Activated T-cell treated with anti-CD3 and anti-CD28 coated beads, Interleukin-2, amount 50 U/mL, for 24 hours (primary cell): ENCODE data around the gene RGS7.

ENCODE experiments used
- DNase-seq: peaks from one replicate; pipeline ENCODE4 v3.0.0-alpha.2; 2020
- H3K27ac Mint-ChIP-seq: 2 replicates; pipeline ENCODE4 v1.8.0; 2020; ENCODE audit warnings: mild to moderate bottlenecking, mixed read lengths
- H3K27me3 Mint-ChIP-seq: 2 replicates; pipeline ENCODE4 v1.8.0; 2020; ENCODE audit warnings: mixed read lengths
- H3K36me3 Mint-ChIP-seq: 2 replicates; pipeline ENCODE4 v1.8.0; 2020; ENCODE audit warnings: low read depth, mixed read lengths
- H3K4me1 Mint-ChIP-seq: 2 replicates; pipeline ENCODE4 v1.8.0; 2020; ENCODE audit warnings: low read depth, mixed read lengths
- H3K4me3 Mint-ChIP-seq: 2 replicates; pipeline ENCODE4 v1.8.0; 2020; ENCODE audit warnings: mild to moderate bottlenecking, moderate library complexity, mixed read lengths
- H3K9me3 Mint-ChIP-seq: 2 replicates; pipeline ENCODE4 v1.8.0; 2020; ENCODE audit warnings: mixed read lengths

Gene RGS7

DNA sequence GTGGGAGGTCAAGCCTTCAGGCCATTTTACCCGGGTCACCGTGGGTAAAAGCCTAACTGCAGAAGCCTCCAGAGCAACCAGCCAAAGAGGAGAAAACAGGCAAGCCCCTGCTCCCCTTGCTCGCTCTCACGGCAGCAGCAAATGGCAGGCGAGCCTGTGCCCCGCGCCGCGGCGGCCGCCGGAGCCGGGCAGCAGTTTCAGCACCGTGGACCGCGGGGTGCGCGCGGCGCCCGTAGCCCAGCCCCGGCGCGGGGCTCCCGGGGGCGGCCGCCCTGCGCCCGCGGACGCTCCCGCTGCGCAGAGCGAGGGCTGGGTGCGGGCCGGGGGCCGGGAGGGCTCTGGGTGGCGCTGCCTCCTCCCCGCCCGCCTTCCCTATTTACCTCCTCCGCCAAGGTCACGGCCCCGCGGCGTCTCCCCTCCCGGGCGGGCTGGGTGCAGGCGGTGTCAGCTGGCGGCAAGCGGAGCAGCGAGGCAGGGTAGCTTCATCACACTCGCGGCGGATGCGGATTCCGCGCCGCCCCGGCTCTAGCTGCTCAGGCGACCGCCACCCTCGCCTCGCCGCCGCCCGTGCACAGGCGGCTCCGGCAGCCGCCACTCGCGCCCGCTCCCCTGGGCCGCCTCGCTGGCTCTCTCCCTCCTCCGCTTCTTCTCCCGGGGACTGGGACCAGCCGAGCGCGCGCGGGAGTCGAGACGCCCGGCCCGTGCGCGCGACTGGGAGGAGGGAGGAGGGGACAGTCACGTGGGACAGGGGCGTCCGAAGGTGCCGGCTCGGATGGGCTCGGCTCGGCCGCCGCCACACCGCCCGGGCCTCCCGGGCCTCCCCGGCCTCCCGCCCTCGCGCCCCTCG lies at the start of gene RGS7:
Gene RGS7 (minus strand): TSS at position 687 of the 847 bp plus-strand sequence.
- Mint-ChIP-seq H3K36me3 (no peaks in the 10 kb centered on the region), H3K9me3 (no peaks in the 10 kb centered on the region), H3K4me3 (peak within 1 kb of the TSS; percentile 28), H3K4me1 (peaks cover 4% of the 10 kb centered on the region), H3K27me3 (peaks cover 49% of the 10 kb centered on the region), H3K27ac (peak within 1 kb of the TSS; percentile 46)
- peak; percentile 28 for DNase-seq

DNA sequence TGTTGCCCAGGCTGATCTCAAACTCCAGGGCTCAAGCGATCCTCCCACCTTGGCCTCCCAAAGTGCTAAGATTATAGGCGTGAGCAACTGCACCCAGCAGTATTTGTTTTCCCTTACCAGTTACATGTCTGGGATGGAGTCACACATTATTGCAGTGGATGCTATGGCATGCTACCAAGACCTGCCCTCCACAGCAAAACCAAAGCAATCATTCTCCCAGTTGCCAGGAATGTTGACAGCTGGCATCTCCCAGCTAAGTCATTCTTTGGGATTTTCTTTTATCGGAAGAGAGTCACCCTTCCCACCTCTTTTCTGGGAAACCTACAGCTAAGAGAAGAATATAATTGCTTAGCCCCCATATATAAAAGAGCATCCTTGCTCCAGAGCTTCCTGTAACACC lies 49.4 kb upstream of the RGS7 start:
- DNase-seq, result no peak
- no peak overlapping the region for H3K27ac Mint-ChIP-seq
- no peaks in the 10 kb centered on the region for H3K9me3 Mint-ChIP-seq
- H3K27me3 Mint-ChIP-seq, result peaks cover 5% of the 10 kb centered on the region
- no peaks in the 10 kb centered on the region for H3K4me1 Mint-ChIP-seq
- H3K4me3 Mint-ChIP-seq, result no peak overlapping the region
- no peaks in the 10 kb centered on the region for H3K36me3 Mint-ChIP-seq

DNA sequence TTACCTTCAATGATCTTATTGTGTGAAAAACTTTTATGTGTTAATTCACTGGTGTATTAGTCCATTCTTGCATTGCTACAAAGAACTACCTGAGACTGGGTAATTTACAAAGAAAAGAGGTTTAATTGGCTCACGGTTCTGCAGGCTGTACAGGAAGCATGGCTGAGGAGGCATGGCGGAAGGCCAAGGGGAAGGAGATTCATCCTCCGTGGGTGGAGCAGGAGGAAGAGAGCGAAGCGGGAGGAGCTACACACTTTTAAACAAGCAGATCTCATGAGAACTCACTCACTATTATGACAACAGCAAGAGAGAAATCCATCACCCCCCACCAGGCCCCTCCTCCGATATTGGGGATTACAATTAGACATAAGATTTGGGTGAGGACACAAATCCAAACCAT lies 44.2 kb upstream of the RGS7 start:
- Mint-ChIP-seq H3K9me3 (no peaks in the 10 kb centered on the region), H3K4me1 (no peaks in the 10 kb centered on the region), H3K27ac (no peak overlapping the region), H3K36me3 (no peaks in the 10 kb centered on the region), H3K4me3 (no peak overlapping the region), H3K27me3 (peaks cover 2% of the 10 kb centered on the region)
- no peak for DNase-seq

DNA sequence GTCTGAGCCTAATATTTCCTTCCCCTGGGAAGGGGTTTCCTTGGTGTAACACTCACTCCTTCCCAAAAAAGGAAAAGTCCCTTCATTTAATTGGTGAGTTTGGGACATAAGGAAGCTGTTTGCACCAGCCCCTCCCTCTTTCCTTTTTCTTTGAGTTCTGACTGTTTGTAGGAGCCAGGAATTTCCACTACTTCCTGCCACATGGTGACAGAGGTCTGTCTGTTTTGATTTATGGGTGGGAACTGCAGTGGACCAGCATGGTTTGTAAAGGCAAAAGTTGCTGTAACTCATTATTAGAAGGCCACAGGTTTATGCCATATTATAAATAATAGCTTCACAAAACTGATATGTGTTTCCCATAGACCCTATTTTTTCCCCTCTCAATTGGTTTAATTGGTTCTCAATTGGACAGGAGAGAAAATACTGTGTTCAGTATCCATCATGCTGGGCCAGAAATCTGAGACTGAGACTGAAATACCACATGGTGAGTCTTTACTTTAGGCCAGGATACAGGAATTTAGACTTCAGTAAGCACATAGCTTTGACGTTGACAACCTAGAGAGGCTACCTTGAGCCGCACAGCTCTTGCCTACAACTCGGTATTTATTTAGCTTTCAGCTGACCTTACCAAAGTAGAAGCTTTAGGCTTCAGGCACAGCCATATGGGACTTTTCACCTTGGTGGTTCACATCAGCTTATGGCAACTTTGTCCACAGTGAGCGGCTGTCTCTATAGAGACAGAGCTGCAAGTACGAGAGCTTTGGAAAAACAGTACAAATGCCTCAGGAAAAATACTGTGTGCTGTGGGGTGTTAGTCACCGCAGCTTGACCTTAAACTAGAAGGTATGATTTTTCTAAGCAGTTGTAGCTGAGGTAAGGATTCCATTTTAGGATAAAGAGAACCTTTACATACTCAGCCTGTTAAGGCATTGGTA lies 40.0 kb upstream of the RGS7 start:
- Mint-ChIP-seq H3K27me3 (peaks cover 3% of the 10 kb centered on the region), H3K9me3 (no peaks in the 10 kb centered on the region), H3K27ac (no peak overlapping the region), H3K36me3 (no peaks in the 10 kb centered on the region), H3K4me3 (no peak overlapping the region), H3K4me1 (no peaks in the 10 kb centered on the region)
- DNase-seq, result no peak

DNA sequence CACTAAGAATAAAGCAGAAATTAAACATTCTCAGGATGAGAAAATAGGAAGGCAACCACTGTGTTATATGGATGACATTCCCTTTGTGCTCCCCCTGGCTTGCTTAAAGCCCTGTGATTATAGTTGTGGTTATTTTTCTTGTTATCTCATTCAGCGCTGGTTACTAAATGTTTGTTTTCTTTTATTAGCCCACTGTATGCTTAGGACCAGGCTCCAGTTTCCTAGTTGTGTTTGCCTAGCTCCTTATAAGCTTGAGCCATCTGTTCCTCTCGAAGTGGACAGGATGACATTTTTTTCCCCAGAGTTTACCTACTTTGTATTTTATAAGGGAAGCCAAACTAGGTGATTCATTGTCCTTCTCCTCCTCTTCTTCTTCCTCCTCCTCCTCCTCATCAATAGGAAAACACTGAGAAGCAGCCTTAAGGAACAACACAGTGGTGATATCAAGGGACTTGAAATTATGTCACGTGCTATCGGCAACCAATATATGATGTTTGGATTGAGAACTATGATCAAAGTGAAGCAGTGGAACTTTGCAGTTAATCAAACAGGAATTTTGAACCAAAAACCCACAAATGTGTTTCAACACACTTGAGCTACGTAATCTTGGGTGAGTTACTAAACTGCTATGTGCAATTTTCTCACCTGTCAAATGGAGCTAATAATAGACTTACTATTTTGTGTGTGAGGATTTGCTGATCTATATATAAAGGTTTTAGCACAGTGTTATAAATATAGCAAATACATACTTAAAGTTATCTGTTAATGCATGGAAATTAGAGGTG lies 35.1 kb upstream of the RGS7 start:
- DNase-seq, result no peak
- Mint-ChIP-seq H3K4me3 (no peak overlapping the region), H3K27ac (no peak overlapping the region), H3K36me3 (no peaks in the 10 kb centered on the region), H3K4me1 (no peaks in the 10 kb centered on the region), H3K27me3 (peaks cover 3% of the 10 kb centered on the region), H3K9me3 (no peaks in the 10 kb centered on the region)

DNA sequence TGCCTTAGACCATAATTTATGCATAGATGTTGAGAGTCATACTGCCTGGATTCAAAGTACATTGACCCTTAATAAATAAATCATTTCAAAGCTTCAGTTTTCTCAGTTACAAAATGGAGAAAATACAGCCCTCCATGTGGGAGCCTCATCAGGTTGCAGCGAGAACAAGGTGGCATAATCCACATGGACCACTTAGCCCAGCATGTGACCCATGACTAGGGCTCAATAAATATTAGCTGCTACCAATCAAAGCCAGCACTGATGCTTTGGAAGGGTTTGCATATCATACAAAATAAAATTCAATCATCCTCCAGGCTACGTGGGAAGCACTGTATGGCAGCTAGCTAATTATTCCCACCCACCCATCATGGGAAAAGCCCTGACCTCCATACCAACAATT lies 33.5 kb upstream of the RGS7 start:
- Mint-ChIP-seq H3K27ac (no peak overlapping the region), H3K9me3 (no peaks in the 10 kb centered on the region), H3K4me1 (no peaks in the 10 kb centered on the region), H3K27me3 (no peaks in the 10 kb centered on the region), H3K4me3 (no peak overlapping the region), H3K36me3 (no peaks in the 10 kb centered on the region)
- DNase-seq, result no peak

DNA sequence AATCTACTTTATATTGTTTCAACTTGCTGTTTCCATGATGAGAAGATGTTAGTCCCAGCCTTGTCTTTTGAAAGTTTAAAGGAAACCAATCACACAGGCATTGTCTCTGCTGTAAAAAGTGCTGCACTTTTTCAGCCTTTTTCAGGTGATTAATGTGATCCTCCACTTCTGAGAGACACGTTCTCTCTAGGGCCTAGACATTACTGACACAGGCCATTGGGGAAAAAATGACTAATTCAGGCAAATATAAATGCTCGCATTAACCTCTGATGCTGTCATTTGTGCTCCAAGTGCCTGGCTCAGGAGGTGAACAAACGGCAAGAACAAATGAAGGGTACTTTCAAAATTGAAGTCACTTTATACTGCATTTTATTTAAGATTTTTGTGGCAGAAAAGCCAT lies 32.4 kb upstream of the RGS7 start:
- no peaks in the 10 kb centered on the region for H3K36me3 Mint-ChIP-seq
- H3K27ac Mint-ChIP-seq, result no peak overlapping the region
- H3K4me3 Mint-ChIP-seq, result no peak overlapping the region
- no peak for DNase-seq
- H3K4me1 Mint-ChIP-seq, result no peaks in the 10 kb centered on the region
- H3K9me3 Mint-ChIP-seq, result no peaks in the 10 kb centered on the region
- no peaks in the 10 kb centered on the region for H3K27me3 Mint-ChIP-seq

DNA sequence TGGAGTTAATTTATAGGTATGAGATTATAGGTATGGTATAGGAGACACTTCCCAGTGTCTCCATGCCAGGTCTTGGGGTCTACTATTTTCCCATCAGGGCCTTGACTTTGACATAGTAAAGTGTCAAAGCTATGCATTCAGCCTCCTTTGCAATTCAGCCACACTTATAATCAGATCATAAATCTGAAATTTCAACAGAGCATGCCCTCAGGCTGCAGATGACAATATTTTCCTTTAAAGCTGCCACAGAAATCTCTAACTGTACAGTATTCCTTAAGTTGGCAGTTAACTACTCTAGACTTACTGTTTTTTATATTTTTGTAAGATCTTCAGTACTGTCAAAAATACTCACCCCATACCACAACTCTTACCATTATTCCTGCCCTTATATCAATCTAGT lies 30.2 kb upstream of the RGS7 start:
- Mint-ChIP-seq H3K36me3 (no peaks in the 10 kb centered on the region), H3K4me1 (no peaks in the 10 kb centered on the region), H3K4me3 (no peak overlapping the region), H3K9me3 (no peaks in the 10 kb centered on the region), H3K27me3 (no peaks in the 10 kb centered on the region), H3K27ac (no peak overlapping the region)
- DNase-seq, result no peak

DNA sequence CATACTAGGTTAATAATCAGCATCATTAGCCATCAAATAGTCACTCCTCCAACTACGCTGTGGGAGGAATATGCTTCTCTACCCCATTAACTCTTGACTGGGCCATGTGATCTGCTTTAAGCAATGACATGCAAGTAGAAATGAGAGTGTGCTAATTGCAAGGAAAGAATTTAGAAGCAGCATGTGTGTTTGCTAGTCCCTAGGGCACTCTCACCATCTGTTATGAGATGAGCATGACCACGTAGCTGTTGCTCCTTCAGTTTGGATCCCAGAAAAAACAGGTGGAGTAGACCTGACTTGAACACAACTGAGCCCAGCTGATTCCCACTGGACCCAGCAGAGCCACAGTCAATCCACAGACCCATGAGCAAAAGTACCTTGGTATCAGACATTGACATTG lies 19.7 kb upstream of the RGS7 start:
- Mint-ChIP-seq H3K4me1 (no peaks in the 10 kb centered on the region), H3K9me3 (peaks cover 5% of the 10 kb centered on the region), H3K36me3 (no peaks in the 10 kb centered on the region), H3K27me3 (no peaks in the 10 kb centered on the region), H3K4me3 (no peak overlapping the region), H3K27ac (no peak overlapping the region)
- no peak for DNase-seq

DNA sequence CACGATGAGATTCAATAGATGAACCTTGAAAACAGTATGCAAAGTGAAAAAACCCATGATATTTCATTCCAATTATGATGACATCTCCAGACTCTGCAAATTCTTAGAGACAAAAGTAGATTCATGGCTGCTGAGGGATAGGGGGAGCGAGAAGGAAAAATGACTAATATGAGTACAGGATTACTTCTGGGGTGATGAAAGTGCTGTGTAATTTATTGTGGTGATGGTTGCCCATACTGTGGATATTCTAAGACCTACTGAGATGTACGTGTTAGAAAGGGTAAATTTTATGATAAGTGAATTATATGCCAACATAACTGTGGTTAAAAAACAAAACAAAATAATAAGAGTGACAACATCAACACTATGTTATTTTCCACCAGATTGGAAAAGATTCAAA lies 18.9 kb upstream of the RGS7 start:
- H3K9me3 Mint-ChIP-seq, result peaks cover 3% of the 10 kb centered on the region
- H3K27me3 Mint-ChIP-seq, result no peaks in the 10 kb centered on the region
- H3K27ac Mint-ChIP-seq, result no peak overlapping the region
- H3K4me3 Mint-ChIP-seq, result no peak overlapping the region
- no peaks in the 10 kb centered on the region for H3K36me3 Mint-ChIP-seq
- no peaks in the 10 kb centered on the region for H3K4me1 Mint-ChIP-seq
- DNase-seq, result no peak

DNA sequence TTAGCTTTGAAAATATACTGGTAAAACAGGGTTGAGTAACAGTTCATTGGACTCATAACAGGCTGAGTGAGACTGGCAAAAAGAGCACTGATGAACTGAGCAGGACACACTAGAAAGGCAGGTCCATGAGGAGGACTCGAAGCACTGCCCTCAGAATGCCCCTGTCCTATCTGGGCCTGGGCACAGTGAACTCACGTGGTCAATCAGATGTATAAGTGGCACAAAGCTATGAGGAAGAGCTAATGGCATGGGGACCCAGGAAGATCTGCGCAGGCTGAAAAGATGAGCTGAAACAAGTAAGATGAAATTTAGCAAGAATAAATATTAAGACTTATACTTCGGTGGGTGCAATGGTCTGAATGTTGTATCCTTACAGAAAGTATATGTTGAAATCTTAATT lies 9.2 kb upstream of the RGS7 start:
- H3K4me3 Mint-ChIP-seq, result no peak overlapping the region
- no peaks in the 10 kb centered on the region for H3K36me3 Mint-ChIP-seq
- DNase-seq, result no peak
- no peak overlapping the region for H3K27ac Mint-ChIP-seq
- no peaks in the 10 kb centered on the region for H3K4me1 Mint-ChIP-seq
- H3K27me3 Mint-ChIP-seq, result no peaks in the 10 kb centered on the region
- peaks cover 3% of the 10 kb centered on the region for H3K9me3 Mint-ChIP-seq

DNA sequence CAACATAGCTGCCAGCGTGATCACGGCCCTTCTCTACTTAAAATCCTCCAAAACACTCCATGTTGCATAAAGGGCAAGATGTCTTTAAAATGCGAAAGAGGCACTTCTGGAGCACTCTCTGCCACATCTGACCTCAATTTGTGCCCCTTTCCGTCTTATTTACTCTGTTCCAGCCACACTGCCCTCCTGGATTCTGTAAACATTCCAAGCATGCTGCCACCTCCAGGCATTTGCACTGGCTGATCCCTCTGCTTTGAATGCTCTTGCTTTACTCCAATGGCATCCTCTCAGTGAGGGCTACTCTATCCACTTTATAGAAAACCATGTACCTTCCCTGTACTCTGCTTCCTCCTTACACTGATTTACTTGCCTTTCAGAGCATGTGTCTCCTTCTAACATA lies 5.3 kb upstream of the RGS7 start:
- Mint-ChIP-seq H3K9me3 (peaks cover 3% of the 10 kb centered on the region), H3K4me1 (peaks cover 1% of the 10 kb centered on the region), H3K36me3 (no peaks in the 10 kb centered on the region), H3K27ac (no peak overlapping the region), H3K27me3 (peaks cover 26% of the 10 kb centered on the region), H3K4me3 (no peak overlapping the region)
- DNase-seq, result no peak

DNA sequence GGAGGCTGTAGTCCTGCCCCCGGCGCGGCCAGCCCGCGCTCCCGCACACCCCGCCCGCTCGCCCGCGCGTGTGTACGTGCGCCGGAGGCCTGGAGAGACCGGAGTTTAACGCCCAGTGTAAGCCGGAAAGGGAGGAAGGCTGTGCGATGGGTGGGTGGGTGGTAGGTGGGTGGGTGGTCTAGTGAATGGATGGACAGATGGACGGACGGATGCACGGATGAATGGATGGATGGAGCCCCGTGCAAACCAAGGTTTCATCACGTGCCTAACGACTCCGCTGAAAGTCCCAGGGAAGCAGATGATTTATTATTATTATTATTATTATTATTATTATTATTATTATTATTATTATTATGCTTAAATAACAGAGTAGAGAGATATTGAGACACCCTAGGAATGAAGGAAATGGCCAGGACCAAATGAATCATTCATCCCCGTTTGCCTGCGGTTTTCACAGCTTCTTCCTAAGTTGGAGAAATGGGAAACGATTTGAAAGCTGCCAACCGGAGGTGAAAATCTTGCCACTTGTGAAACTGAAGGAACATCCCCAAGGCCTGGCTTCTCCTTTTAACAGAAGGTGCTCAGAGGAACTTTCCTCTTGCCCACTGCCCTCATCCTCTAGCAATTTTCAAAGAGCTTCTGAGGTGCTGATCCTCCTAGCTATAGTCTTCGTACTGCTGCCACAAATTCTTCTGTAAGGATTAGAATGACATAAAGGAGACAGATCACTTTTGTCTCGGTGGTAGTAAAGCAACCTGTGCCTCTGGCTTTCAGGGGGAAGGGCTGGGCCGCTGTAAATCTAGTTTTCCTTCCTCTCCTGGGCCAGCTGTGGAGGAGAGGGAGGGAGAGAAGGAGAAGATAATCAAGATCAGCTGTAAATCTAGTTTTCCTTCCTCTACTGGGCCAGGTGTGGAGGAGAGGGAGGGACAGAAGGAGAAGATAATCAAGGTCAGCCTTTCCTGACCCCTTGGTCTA lies 648 bp upstream of the RGS7 start:
- Mint-ChIP-seq H3K27me3 (peaks cover 49% of the 10 kb centered on the region), H3K9me3 (no peaks in the 10 kb centered on the region), H3K27ac (no peak overlapping the region), H3K4me1 (peaks cover 4% of the 10 kb centered on the region), H3K4me3 (peak overlapping the region; percentile 6), H3K36me3 (no peaks in the 10 kb centered on the region)
- no peak for DNase-seq

DNA sequence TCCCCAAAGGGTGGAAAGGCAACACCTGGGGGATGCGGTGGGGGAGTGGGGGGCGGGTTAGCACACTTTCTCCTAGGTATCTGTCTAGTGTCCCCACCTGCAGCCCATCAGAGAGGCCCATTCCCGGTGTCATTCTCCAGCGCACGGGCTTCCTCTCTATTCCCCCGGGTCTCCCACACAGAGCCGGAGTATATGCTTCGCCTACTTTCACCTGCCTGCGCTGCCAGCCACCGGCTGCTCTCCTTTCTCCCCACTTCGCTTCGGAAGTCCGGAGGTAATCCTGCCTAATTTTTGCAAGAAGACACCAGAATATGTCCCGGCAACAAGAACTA lies 852 bp downstream of the RGS7 start:
- H3K36me3 Mint-ChIP-seq, result no peaks in the 10 kb centered on the region
- H3K9me3 Mint-ChIP-seq, result no peaks in the 10 kb centered on the region
- peak overlapping the region; percentile 46 for H3K27ac Mint-ChIP-seq
- H3K4me3 Mint-ChIP-seq, result peak overlapping the region; percentile 28
- DNase-seq, result no peak
- H3K4me1 Mint-ChIP-seq, result peaks cover 4% of the 10 kb centered on the region
- peaks cover 49% of the 10 kb centered on the region for H3K27me3 Mint-ChIP-seq
